Vagina (tissue), 2 donors: Measurements from ENCODE around the gene SLC24A3. TPM values are rescaled to one million over a fixed set of nuclear protein-coding genes. Genes with fewer than 3 reads are reported as not detected.

Experiments
- DNase-seq, 2 donors: peaks; one replicate each; pipeline ENCODE4 v3.0.0-alpha.2; 2017; ENCODE audit errors: extremely low spot score in 2 of 2
- H3K27ac ChIP-seq: fragments of 200-600 bp; sonication (generic); one replicate; pipeline ENCODE4 v1.5.1; 2019
- H3K27me3 ChIP-seq: fragments of 200-600 bp; sonication (generic); one replicate; pipeline ENCODE4 v1.5.1; 2019
- H3K36me3 ChIP-seq, 2 donors: fragments of 200-600 bp; sonication (generic); one replicate each; pipeline ENCODE4 v1.5.1; 2017 to 2019
- H3K4me1 ChIP-seq: fragments of 200-600 bp; sonication (generic); one replicate; pipeline ENCODE4 v1.5.1; 2019
- H3K4me3 ChIP-seq, 2 donors: fragments of 200-600 bp; sonication (generic); 1 replicate in 1 of 2; 2 replicates in 1 of 2; pipeline ENCODE4 v1.5.1; 2016 to 2019
- H3K9me3 ChIP-seq: fragments of 200-600 bp; sonication (generic); one replicate; pipeline ENCODE4 v1.5.1; 2019
- POLR2A ChIP-seq, 2 donors: fragments of 450-650 bp; IDR thresholded peaks; one replicate each; pipeline ENCODE4 v1.6.1; 2017; ENCODE audit warnings: antibody characterized with exemption in 2 of 2, mild to moderate bottlenecking in 2 of 2, moderate library complexity in 2 of 2
- POLR2AphosphoS5 ChIP-seq, 2 donors: sonication (generic); formaldehyde crosslinking; IDR thresholded peaks; one replicate each; pipeline ENCODE4 v1.9.0; 2017; ENCODE audit warnings: antibody characterized with exemption in 2 of 2, mild to moderate bottlenecking in 2 of 2, low read depth in 1 of 2; ENCODE audit not compliant: insufficient read depth in 1 of 2
- intact Hi-C: fragments of 100-400 bp; cut with DNase I; formaldehyde crosslinking; loops from one replicate; pipeline ENCODE4 v1.15.1; 2023
- total RNA-seq: library from RNA; depleted of rRNA; stranded (reverse); fragments of >200 nt; gene quantifications from one replicate; pipeline ENCODE4 v1.2.3, GENCODE V29; 2016
- TF ChIP-seq, protein P1 (sequence below), 3 experiments: fragments of 450-650 bp in 2 of 3; fragments of 200-600 bp in 1 of 3; sonication (generic) in 1 of 3; IDR thresholded peaks; one replicate each; pipeline ENCODE4 v1.5.1; 2017 to 2019; ENCODE audit warnings: antibody characterized with exemption in 3 of 3, mild to moderate bottlenecking in 2 of 3, moderate library complexity in 2 of 3

Gene SLC24A3
- total RNA-seq, 1 donor from 2014 or later = 12.3 TPM

GRCh38 chr20:19473216-19473921 is 260.9 kb downstream of the SLC24A3 start:
- no peak overlapping the region for H3K27ac ChIP-seq
- H3K36me3 ChIP-seq = no peaks in the 10 kb centered on the region
- no peaks in the 10 kb centered on the region for H3K27me3 ChIP-seq
- H3K9me3 ChIP-seq = no peaks in the 10 kb centered on the region
- no peaks in the 10 kb centered on the region for H3K4me1 ChIP-seq
- TF ChIP-seq POLR2AphosphoS5 (IDR thresholded peaks at IDR 0.05; ENCODE audit: insufficient read depth in 1 of 2, low read depth in 1 of 2) = no peak
- TF ChIP-seq, protein P1, sequence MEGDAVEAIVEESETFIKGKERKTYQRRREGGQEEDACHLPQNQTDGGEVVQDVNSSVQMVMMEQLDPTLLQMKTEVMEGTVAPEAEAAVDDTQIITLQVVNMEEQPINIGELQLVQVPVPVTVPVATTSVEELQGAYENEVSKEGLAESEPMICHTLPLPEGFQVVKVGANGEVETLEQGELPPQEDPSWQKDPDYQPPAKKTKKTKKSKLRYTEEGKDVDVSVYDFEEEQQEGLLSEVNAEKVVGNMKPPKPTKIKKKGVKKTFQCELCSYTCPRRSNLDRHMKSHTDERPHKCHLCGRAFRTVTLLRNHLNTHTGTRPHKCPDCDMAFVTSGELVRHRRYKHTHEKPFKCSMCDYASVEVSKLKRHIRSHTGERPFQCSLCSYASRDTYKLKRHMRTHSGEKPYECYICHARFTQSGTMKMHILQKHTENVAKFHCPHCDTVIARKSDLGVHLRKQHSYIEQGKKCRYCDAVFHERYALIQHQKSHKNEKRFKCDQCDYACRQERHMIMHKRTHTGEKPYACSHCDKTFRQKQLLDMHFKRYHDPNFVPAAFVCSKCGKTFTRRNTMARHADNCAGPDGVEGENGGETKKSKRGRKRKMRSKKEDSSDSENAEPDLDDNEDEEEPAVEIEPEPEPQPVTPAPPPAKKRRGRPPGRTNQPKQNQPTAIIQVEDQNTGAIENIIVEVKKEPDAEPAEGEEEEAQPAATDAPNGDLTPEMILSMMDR (IDR thresholded peaks at IDR 0.05) = no peak
- TF ChIP-seq POLR2A (IDR thresholded peaks at IDR 0.05) = no peak
- intact Hi-C loops = no loop called here
- no peak overlapping the region for H3K4me3 ChIP-seq
- no peak for DNase-seq

DNA sequence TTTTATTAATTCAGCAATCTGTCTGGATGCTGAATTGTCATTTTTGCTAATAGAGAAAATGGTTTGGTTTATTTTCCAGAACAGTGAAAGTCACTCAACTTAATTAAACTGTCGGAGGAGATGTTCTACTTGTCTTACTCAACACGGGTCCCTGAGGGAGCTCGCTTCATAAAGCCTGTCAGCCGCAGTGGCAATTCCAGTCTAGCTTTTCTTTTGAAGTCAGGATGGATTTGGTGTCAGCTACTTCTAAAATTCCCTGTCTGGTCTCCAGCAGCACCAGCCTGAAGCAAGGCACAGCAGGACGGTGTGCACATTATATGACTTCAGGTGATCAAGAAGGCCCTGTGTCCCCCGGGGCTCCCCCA is 261.5 kb downstream of the SLC24A3 start:
- Histone ChIP-seq H3K27ac (no peak overlapping the region), H3K4me1 (no peaks in the 10 kb centered on the region), H3K4me3 (no peak overlapping the region), H3K36me3 (no peaks in the 10 kb centered on the region), H3K9me3 (no peaks in the 10 kb centered on the region), H3K27me3 (no peaks in the 10 kb centered on the region)
- no peak for DNase-seq
- no peak for TF ChIP-seq POLR2AphosphoS5 (IDR thresholded peaks at IDR 0.05; ENCODE audit: insufficient read depth in 1 of 2, low read depth in 1 of 2)
- TF ChIP-seq POLR2A (IDR thresholded peaks at IDR 0.05) = no peak
- TF ChIP-seq, protein P1 (IDR thresholded peaks at IDR 0.05) = no peak
- intact Hi-C loops = no loop called here

DNA sequence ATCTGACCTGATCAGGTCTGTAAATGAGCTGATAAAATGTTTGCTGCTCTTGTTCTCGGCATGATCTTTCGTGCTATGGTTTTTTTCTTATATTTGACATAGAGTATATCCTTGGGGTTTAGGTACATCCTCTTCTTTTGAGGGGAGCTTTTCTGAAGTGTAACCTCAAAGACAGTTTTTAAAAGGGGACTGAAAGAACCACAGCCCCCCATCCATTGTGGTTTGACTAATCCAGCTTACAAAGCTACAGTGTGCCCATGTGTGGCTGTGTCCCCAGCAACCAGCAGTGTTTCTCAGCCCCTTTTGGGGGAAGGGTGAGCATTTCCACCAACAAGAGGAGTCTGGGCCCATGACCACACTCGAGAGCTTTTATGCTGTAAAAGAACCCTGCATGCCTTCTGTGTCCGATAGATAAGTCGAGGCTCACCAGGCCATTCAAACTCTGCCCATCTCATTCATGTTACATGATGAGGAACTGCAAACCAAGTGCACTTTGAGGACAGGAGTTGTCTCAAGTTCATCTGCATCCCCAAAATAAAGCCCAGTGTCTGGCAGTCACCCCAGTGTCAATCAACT is 266.0 kb downstream of the SLC24A3 start:
- Histone ChIP-seq H3K27me3 (no peaks in the 10 kb centered on the region), H3K4me1 (no peaks in the 10 kb centered on the region), H3K9me3 (no peaks in the 10 kb centered on the region), H3K4me3 (no peak overlapping the region), H3K27ac (no peak overlapping the region), H3K36me3 (no peaks in the 10 kb centered on the region)
- TF ChIP-seq POLR2A (IDR thresholded peaks at IDR 0.05) (no peak), POLR2AphosphoS5 (IDR thresholded peaks at IDR 0.05; ENCODE audit: insufficient read depth in 1 of 2, low read depth in 1 of 2) (no peak)
- TF ChIP-seq, protein P1 (IDR thresholded peaks at IDR 0.05) = no peak
- no peak for DNase-seq
- intact Hi-C loops = no loop called here

GRCh38 chr20:19482726-19483125 is 270.3 kb downstream of the SLC24A3 start:
- H3K27ac ChIP-seq = no peak overlapping the region
- no peak overlapping the region for H3K4me3 ChIP-seq
- DNase-seq = no peak
- no peaks in the 10 kb centered on the region for H3K9me3 ChIP-seq
- no peaks in the 10 kb centered on the region for H3K4me1 ChIP-seq
- TF ChIP-seq, protein P1 (IDR thresholded peaks at IDR 0.05) = no peak
- no peak for TF ChIP-seq POLR2A (IDR thresholded peaks at IDR 0.05)
- TF ChIP-seq POLR2AphosphoS5 (IDR thresholded peaks at IDR 0.05; ENCODE audit: insufficient read depth in 1 of 2, low read depth in 1 of 2) = no peak
- intact Hi-C loops = no loop called here
- no peaks in the 10 kb centered on the region for H3K27me3 ChIP-seq
- H3K36me3 ChIP-seq = no peaks in the 10 kb centered on the region

DNA sequence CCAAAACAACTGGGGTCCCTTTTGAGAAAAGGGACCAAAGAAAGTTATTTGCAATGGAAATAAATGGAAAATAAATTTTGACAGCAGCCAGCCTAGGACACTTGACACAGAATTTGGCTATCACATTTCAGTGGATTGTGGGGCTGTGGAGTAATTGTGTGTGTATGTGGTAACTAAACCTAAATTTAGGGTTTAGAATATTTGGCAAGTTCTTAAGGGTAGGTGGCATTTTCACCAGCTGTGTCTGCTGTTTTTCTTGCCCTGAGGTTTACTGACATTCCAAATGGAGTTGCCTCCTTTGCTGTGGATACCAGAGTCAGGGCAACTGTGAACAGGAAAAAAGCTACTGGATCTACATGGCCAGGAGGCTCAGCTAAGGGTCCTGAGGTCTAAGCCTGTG is 270.9 kb downstream of the SLC24A3 start:
- no peaks in the 10 kb centered on the region for H3K36me3 ChIP-seq
- H3K27me3 ChIP-seq = no peaks in the 10 kb centered on the region
- no peak overlapping the region for H3K27ac ChIP-seq
- no peak overlapping the region for H3K4me3 ChIP-seq
- no peak for DNase-seq
- intact Hi-C loops = no loop called here
- no peaks in the 10 kb centered on the region for H3K9me3 ChIP-seq
- no peak for TF ChIP-seq POLR2A (IDR thresholded peaks at IDR 0.05)
- TF ChIP-seq, protein P1 (IDR thresholded peaks at IDR 0.05) = no peak
- TF ChIP-seq POLR2AphosphoS5 (IDR thresholded peaks at IDR 0.05; ENCODE audit: insufficient read depth in 1 of 2, low read depth in 1 of 2) = no peak
- no peaks in the 10 kb centered on the region for H3K4me1 ChIP-seq
